Measurements from ENCODE around the gene BABAM2. TPM values are rescaled to one million over a fixed set of nuclear protein-coding genes. Genes with fewer than 3 reads are reported as not detected.

BABAM2 gene
- total and polyA plus RNA-seq, 2 experiments from 2014 or later, result 17.8 to 21.5 TPM

- TF ChIP-seq CTCF (conservative IDR thresholded peaks at IDR 0.05; ENCODE audit: low read depth in 2 of 2) (no peak), STAT1 (IDR thresholded peaks at IDR 0.05; ENCODE audit: unreplicated experiment) (no peak), NANOG (IDR thresholded peaks at IDR 0.05; ENCODE audit: borderline replicate concordance) (no peak), ETS1 (IDR thresholded peaks at IDR 0.05) (no peak), ZNF331 (CRISPR knock-in tag; IDR thresholded peaks at IDR 0.05; ENCODE audit: low read depth) (no peak), JUNB (IDR thresholded peaks at IDR 0.05; ENCODE audit: unreplicated experiment) (no peak), EZH2phosphoT487 (IDR thresholded peaks at IDR 0.05; ENCODE audit: unreplicated experiment) (no peak), ZNF462 (CRISPR knock-in tag; IDR thresholded peaks at IDR 0.05) (no peak)
Measured at GRCh38 chr2:28129955-28130695, 239.6 kb downstream of the BABAM2 start (continued).
